ENCODE results near the gene LRRC70.

The LRRC70 gene

DNA sequence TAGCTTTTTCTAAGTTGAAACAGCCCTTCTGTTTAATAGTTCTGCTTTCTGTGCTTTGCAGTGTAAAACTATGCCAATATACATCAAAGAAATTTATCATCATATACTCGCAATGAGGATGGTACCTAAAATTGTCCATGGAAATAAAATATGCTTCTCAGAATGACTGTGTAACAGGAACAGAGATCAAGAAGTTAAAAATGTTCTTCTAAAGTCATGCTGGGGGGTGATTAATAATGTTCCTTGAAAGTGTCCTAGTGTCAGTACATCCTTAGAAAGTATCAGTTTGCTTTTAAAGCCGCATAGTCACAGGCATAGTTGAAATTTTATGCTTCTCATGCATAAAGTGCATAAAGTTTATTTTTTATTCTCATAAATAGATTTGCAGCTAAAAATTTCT is 4.0 kb upstream of the LRRC70 start:
- no peak overlapping the region for H3K4me3 ChIP-seq (ENCODE audit: low read depth, low read length)
- TF ChIP-seq, protein P1, sequence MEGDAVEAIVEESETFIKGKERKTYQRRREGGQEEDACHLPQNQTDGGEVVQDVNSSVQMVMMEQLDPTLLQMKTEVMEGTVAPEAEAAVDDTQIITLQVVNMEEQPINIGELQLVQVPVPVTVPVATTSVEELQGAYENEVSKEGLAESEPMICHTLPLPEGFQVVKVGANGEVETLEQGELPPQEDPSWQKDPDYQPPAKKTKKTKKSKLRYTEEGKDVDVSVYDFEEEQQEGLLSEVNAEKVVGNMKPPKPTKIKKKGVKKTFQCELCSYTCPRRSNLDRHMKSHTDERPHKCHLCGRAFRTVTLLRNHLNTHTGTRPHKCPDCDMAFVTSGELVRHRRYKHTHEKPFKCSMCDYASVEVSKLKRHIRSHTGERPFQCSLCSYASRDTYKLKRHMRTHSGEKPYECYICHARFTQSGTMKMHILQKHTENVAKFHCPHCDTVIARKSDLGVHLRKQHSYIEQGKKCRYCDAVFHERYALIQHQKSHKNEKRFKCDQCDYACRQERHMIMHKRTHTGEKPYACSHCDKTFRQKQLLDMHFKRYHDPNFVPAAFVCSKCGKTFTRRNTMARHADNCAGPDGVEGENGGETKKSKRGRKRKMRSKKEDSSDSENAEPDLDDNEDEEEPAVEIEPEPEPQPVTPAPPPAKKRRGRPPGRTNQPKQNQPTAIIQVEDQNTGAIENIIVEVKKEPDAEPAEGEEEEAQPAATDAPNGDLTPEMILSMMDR (IDR thresholded peaks at IDR 0.05; ENCODE audit: control insufficient read depth, extremely low read depth, insufficient read depth) = no peak
- no peak for DNase-seq (ENCODE audit: low read depth)

DNA sequence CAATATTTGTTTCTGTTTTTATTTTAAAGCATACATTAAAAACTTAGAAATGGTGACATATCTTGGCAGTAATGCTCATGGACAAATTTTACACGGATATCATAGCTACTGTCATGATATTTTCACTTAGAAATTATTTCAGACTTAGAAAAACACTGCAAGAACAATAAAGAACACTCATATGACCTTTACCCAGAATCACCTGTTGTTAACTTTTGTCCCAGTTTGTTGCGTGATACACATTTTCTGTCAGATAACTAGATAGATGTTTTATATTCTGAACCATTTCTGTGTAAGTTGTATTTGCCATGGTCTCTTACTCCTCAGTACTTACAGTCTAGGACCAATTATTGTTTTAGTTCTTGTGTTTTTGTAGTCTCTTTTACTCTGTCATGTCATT is 3.6 kb upstream of the LRRC70 start:
- TF ChIP-seq, protein P1 (IDR thresholded peaks at IDR 0.05; ENCODE audit: control insufficient read depth, extremely low read depth, insufficient read depth) = no peak
- no peak overlapping the region for H3K4me3 ChIP-seq (ENCODE audit: low read depth, low read length)
- no peak for DNase-seq (ENCODE audit: low read depth)

DNA sequence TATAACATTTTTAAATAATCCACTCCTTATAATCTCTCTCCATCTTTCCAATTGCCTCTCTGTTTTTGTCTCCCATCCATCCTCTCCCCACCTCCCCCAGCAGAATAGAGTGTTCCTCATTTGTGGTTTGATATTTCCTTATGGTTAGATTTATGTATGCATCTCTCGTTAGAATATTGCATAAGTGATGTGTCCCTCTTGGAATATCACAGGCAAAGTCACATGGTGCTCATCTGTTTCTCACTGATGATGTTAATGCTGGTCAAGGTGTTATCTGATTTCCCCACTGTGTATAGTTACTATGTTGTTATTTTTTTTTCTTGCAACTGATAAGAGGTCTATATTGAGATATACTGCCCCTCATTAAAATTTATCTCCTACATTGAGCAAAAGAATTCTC is 3.1 kb upstream of the LRRC70 start:
- no peak for DNase-seq (ENCODE audit: low read depth)
- no peak overlapping the region for H3K4me3 ChIP-seq (ENCODE audit: low read depth, low read length)
- TF ChIP-seq, protein P1 (IDR thresholded peaks at IDR 0.05; ENCODE audit: control insufficient read depth, extremely low read depth, insufficient read depth) = no peak

DNA sequence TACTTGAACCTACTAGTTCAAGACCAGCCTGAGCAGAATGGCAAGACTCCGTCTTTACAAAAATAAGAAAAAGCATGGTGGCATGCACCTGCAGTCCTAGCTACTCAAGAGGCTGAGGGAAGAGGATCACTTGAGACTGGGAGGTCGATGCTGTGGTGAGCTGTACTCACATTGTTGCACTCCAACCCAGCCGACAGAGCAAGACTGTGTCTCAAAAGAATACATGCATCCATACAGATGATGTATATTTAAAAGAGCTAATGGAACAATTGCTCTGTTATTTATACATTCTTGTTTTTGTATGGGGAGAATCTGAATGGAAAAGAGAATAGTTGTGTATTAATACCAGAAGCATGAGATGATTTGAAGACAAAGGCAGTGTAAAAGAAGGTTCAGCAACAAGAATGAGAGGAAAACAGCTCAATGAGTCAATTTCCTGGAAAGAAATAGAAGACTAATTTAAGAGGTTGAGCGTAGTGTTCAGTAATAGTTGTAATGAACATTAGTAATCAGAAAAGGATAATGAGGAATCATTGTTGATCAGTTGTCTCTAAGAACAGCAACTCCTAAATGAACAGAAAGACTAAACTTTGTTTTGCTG is 1.9 kb upstream of the LRRC70 start:
- no peak overlapping the region for H3K4me3 ChIP-seq (ENCODE audit: low read depth, low read length)
- TF ChIP-seq, protein P1 (IDR thresholded peaks at IDR 0.05; ENCODE audit: control insufficient read depth, extremely low read depth, insufficient read depth) = no peak
- DNase-seq (ENCODE audit: low read depth) = no peak

DNA sequence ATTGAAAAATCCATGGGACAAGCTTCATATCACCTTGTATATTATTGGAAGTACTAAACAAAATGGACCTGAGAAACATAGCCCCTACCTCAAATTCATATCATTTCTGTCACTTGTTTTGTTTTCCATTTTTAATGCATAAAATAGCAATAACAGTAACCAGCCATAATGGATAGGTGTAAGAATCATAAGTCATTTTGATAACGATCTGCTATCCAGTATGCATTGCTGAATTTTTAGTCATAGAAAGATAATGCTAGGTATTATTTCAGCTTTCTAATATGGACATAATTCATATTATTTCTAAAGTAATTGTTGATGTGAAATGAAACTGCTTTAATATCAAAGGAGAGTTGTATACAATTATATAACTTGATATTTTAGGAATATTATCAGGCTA is 1.1 kb upstream of the LRRC70 start:
- H3K4me3 ChIP-seq (ENCODE audit: low read depth, low read length) = no peak overlapping the region
- no peak for DNase-seq (ENCODE audit: low read depth)
- TF ChIP-seq, protein P1 (IDR thresholded peaks at IDR 0.05; ENCODE audit: control insufficient read depth, extremely low read depth, insufficient read depth) = no peak

DNA sequence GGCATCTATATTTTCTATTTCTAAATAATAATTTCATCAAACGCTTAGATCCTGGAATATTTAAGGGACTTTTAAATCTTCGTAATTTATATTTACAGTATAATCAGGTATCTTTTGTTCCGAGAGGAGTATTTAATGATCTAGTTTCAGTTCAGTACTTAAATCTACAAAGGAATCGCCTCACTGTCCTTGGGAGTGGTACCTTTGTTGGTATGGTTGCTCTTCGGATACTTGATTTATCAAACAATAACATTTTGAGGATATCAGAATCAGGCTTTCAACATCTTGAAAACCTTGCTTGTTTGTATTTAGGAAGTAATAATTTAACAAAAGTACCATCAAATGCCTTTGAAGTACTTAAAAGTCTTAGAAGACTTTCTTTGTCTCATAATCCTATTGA is 1.1 kb downstream of the LRRC70 start:
- TF ChIP-seq, protein P1 (IDR thresholded peaks at IDR 0.05; ENCODE audit: control insufficient read depth, extremely low read depth, insufficient read depth) = no peak
- no peak for DNase-seq (ENCODE audit: low read depth)
- no peak overlapping the region for H3K4me3 ChIP-seq (ENCODE audit: low read depth, low read length)

All from LNCaP clone FGC (cell line).